ENCODE measurements around the gene PPIL3. TPM values are rescaled to one million over a fixed set of nuclear protein-coding genes. Genes with fewer than 3 reads are reported as not detected.

The PPIL3 gene
- polyA plus RNA-seq, 4 donors, result 60.0 to 79.4 (median 67.5) TPM

DNA sequence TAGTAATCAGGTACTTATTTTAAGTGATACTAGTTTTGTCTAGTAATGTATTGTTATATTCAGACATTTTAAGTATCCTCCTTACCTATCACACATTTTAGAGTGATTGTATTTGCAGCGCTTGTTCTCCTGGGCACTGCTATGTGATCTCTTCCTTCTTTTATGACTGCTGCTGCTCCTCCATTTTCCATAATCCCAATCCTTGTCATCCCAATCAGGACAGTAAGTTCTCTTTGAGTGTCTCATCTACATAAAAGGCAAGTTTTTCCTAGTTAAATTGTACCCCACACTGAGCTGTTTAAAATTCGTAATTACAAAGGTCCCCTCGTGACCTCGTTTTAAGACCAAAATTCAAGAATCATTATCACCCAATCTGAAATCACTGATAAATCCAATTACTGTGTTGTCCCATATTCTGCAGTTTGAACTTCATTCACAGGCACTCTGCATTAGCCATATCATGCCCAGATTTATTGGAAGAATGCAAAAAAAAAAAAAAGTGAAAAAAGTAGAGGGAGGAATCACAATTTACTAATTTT lies 27.2 kb downstream of the PPIL3 start:
- DNase-seq (ENCODE audit: low read depth in 4 of 4, low spot score in 3 of 4), result no peak

DNA sequence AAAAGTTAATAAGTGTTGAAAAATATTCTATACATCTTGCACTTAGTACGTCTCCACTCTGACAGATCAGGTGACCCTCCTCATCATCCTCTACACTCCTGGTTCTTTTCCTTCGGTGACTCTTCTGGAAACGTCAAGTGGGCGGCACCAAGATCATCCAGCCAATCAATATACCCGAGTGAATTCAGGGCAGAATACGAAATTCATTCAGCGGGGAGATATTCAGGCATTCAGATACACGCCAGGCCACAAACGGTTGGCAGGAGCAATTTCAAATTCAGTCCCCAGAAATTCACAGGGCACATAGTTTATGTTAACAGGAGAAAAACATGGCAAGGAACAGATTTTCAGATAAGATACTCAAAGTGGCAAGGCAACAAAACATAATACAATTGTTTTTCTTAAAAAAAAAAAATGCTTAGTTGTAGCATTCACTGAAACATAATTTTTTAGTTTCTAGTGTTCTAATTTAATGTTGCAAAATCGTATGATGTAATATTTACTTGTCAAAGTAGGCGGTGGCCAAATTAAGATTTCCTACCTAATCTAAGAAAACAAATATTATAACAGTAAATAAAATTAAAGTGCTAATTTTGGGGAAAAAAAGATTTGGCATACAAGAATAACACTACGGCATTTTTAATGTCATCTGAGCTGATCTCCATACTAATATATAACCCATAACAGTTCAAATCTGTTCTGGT lies 28.6 kb downstream of the PPIL3 start:
- DNase-seq (ENCODE audit: low read depth in 4 of 4, low spot score in 3 of 4), result no peak

- DNase-seq (ENCODE audit: low read depth in 4 of 4, low spot score in 3 of 4), result no peak
Observed at GRCh38 chr2:200856806-200857205, 32.1 kb downstream of the PPIL3 start.

GRCh38 chr2:200852605-200853004 lies 36.3 kb downstream of the PPIL3 start:
- no peak for DNase-seq (ENCODE audit: low read depth in 4 of 4, low spot score in 3 of 4)

- no peak for DNase-seq (ENCODE audit: low read depth in 4 of 4, low spot score in 3 of 4)
Observed at GRCh38 chr2:200851398-200852248, 37.3 kb downstream of the PPIL3 start.

DNA sequence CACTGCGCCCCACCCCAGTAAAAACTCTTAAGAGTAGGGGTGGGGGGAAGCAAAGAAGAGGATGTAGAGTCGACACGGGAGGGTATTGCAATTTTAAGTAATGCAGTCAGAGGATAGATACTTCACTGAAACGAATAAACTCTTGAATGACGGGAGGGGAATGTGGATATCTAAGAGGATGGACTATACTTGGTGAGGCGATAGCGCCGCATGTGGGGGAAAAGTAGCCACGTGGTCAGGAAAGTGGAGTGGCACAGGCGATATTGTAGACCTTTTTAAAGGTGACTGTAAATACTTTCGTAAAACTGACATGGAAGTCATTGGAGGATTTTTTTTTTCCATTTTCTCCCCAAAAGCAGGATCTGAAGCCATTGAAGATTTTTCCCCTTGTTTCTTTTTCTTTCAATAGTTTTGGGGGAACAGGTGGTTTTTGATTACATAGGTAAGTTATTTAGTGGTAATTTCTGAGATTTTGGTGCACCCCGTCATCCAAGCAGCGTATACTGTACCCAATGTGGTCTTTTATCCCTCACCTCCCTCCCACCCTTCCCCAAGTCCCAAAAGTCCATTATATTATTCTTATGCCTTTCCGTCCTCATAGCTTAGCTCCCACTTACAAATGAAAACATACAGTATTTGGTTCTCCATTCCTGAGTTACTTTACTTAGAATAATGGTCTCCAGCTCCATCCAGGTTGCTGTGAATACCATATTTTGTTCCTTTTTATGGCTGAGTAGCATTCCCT lies 38.2 kb downstream of the PPIL3 start:
- DNase-seq (ENCODE audit: low read depth in 4 of 4, low spot score in 3 of 4), result no peak

DNA sequence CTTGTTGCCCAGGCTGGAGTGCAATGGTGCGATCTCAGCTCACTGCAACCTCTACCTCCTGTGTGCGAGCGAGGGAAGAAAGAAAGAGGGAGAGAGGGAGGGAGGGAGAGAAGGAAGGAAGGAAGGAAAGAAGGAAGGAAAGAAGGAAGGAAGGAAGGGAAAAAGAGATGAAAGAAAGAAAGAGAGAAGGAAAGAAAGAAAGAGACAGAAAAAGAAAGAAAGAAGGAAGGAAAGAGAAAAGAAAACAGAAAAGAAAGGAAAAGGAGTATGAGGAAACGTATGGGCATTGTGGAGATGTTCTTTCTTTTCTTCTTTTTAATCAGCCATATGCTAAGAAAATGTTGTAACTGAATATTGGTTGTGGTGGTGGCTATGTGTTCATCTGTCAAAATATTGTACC lies 40.9 kb downstream of the PPIL3 start:
- DNase-seq (ENCODE audit: low read depth in 4 of 4, low spot score in 3 of 4), result no peak

GRCh38 chr2:200847269-200847668 lies 41.6 kb downstream of the PPIL3 start:
- DNase-seq (ENCODE audit: low read depth in 4 of 4, low spot score in 3 of 4), result no peak

GRCh38 chr2:200845669-200846325 lies 43.1 kb downstream of the PPIL3 start:
- DNase-seq (ENCODE audit: low read depth in 4 of 4, low spot score in 3 of 4), result no peak

DNA sequence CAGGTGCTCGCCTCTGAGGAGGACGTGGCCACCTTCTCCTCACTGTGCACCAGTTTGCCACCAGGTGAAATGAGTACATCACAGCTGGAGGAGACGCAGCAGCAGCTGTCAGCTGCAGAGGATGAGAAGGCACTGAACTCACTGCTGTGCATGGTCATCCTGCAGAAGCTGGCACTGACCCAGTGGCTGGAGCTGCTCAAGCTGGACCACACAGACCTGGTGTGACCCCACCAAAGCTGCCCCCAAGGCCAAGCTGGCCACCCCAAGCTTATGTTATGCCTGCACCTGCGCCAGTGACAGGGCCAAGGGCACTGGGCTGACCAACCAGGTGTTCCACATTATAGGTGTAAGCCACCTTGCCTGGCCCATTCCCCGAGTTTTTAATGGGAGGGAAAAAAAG lies 43.7 kb downstream of the PPIL3 start:
- no peak for DNase-seq (ENCODE audit: low read depth in 4 of 4, low spot score in 3 of 4)

GRCh38 chr2:200843993-200844948 lies 44.6 kb downstream of the PPIL3 start:
- no peak for DNase-seq (ENCODE audit: low read depth in 4 of 4, low spot score in 3 of 4)

DNA sequence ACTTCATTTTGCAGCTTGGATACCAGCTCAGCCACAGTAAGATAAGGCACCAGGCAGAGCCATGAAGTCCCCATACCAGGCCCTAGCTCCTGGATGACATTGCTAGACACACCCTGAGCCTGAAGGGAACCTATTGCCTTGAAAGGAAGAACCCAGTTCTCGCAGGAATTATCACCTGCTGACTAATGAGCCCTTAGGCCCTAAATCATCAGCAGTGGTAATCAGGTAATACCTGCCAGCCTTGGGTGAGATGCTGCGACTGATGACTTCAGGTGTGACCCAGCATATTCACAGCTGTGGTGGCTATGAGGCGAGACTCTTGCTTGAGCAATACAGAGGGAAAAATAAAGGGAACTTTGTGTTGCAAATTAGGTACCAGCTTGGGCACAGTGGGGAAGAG lies 49.4 kb downstream of the PPIL3 start:
- no peak for DNase-seq (ENCODE audit: low read depth in 4 of 4, low spot score in 3 of 4)

DNA sequence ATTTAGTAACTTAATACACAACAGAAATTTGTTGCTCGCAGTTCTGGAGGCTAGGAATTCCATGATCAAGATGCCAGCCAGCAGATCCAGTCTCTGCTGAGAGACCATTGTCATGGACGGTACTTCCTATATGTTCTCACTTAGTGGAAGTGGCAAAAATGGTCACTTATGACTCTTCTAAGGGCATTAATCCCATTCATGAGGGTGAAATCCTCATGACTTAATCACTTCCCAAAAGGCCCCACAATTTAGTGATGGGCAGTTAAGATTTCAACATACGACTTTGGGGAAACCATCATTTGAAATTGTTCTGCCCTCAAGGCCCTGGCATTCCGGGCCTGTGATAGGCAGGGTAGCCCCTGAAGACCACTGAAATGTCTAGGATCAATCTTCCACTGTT lies 54.2 kb downstream of the PPIL3 start:
- no peak for DNase-seq (ENCODE audit: low read depth in 4 of 4, low spot score in 3 of 4)

- no peak for DNase-seq (ENCODE audit: low read depth in 4 of 4, low spot score in 3 of 4)
Observed at GRCh38 chr2:200829258-200829655, 59.6 kb downstream of the PPIL3 start.

DNA sequence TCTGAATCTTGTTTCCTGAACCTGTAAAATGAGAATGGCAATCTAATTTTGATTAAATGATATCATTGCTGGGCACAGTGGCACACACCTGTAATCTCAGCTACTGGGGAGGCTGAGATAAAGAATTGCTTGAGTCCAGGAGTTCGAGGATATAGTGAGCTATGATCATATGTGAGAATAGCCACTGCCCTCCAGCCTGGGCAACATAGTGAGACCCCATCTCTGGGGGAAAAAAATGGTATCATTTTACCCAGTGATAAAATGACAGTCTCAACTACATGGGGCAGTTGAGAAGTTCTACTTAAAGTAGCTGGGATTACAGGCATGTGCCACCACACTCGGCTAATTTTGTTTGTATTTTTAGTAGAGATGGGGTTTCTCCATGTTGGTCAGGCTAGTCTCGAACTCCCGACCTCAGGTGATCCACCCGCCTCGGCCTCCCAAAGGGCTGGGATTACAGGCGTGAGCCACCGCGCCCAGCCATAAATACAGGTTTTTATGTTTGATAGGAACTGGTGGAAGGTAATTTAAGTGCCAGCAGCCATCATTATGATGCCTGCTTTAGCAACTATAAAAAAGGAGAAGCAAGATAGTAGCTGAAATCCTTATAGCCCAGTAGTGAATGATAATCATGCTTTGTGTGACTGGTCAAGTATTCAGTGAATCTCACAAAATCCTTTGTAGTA lies 60.2 kb downstream of the PPIL3 start:
- no peak for DNase-seq (ENCODE audit: low read depth in 4 of 4, low spot score in 3 of 4)

DNA sequence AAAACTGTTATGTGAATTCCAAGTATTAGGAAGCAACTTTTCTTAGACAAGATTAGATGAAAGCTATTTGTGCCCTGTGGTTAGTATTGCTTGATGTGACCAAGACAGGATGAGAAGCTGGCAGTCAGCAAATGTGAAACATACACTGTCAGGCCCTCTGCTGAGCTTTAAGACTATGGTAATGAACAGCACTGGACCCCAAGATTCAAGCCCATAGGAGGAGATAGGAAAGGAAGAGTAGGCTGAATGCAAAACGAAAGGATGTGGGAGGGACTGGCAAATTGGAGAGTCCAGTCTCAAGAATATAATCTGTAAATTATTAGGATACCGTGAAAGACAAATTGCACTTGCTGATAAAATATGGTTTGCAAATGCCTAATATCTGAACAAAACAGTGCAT lies 60.8 kb downstream of the PPIL3 start:
- no peak for DNase-seq (ENCODE audit: low read depth in 4 of 4, low spot score in 3 of 4)

GRCh38 chr2:200821686-200822245 lies 67.1 kb downstream of the PPIL3 start:
- no peak for DNase-seq (ENCODE audit: low read depth in 4 of 4, low spot score in 3 of 4)

Data from left renal pelvis (tissue), 4 donors.